ENCODE measurements around the gene DGKZ. TPM values are rescaled to one million over a fixed set of nuclear protein-coding genes. Genes with fewer than 3 reads are reported as not detected.

The DGKZ gene
- total RNA-seq, 1 donor from 2014 or later = 69.6 TPM

- Histone ChIP-seq H3K4me3 (ENCODE audit: low read depth, low read length) (no peak overlapping the region), H3K36me3 (ENCODE audit: control insufficient read depth, insufficient read depth, low read length) (no peaks in the 10 kb centered on the region), H3K27me3 (ENCODE audit: control insufficient read depth, insufficient read depth, low read length) (no peaks in the 10 kb centered on the region)
- DNase-seq (ENCODE audit: low read depth) = no peak
- no peak for TF ChIP-seq CTCF (IDR thresholded peaks at IDR 0.05; ENCODE audit: insufficient read depth, low read length, poor library complexity, severe bottlenecking)
These were observed 75.3 kb downstream of the DGKZ start for GRCh38 chr11:46422588-46422987.

GRCh38 chr11:46426233-46426991 is 79.1 kb downstream of the DGKZ start:
- no peak for DNase-seq (ENCODE audit: low read depth)
- no peak for TF ChIP-seq CTCF (IDR thresholded peaks at IDR 0.05; ENCODE audit: insufficient read depth, low read length, poor library complexity, severe bottlenecking)
- no peaks in the 10 kb centered on the region for H3K27me3 ChIP-seq (ENCODE audit: control insufficient read depth, insufficient read depth, low read length)
- no peak overlapping the region for H3K4me3 ChIP-seq (ENCODE audit: low read depth, low read length)
- no peaks in the 10 kb centered on the region for H3K36me3 ChIP-seq (ENCODE audit: control insufficient read depth, insufficient read depth, low read length)

GRCh38 chr11:46427364-46427763 is 80.1 kb downstream of the DGKZ start:
- TF ChIP-seq CTCF (IDR thresholded peaks at IDR 0.05; ENCODE audit: insufficient read depth, low read length, poor library complexity, severe bottlenecking) = no peak
- Histone ChIP-seq H3K4me3 (ENCODE audit: low read depth, low read length) (no peak overlapping the region), H3K36me3 (ENCODE audit: control insufficient read depth, insufficient read depth, low read length) (no peaks in the 10 kb centered on the region), H3K27me3 (ENCODE audit: control insufficient read depth, insufficient read depth, low read length) (no peaks in the 10 kb centered on the region)
- DNase-seq (ENCODE audit: low read depth) = no peak

- no peak for TF ChIP-seq CTCF (IDR thresholded peaks at IDR 0.05; ENCODE audit: insufficient read depth, low read length, poor library complexity, severe bottlenecking)
- peaks cover 2% of the 10 kb centered on the region for H3K36me3 ChIP-seq (ENCODE audit: control insufficient read depth, insufficient read depth, low read length)
- DNase-seq (ENCODE audit: low read depth) = no peak
- no peaks in the 10 kb centered on the region for H3K27me3 ChIP-seq (ENCODE audit: control insufficient read depth, insufficient read depth, low read length)
- H3K4me3 ChIP-seq (ENCODE audit: low read depth, low read length) = no peak overlapping the region
These were observed 82.5 kb downstream of the DGKZ start for GRCh38 chr11:46429717-46430116.

Other genes with a start within 250 kb of the DGKZ start
- gene PHF21A, start 226.0 kb upstream of the DGKZ start, total RNA-seq = 11.8 and 12.0 TPM in 2 replicates
- gene CREB3L1, start 69.8 kb upstream of the DGKZ start, total RNA-seq = 3.2 and 4.5 TPM in 2 replicates
- gene MDK, start 34.2 kb downstream of the DGKZ start, total RNA-seq = 756 and 805 TPM in 2 replicates
- gene CHRM4, start 44.3 kb downstream of the DGKZ start, total RNA-seq = 0.27 and 0.29 TPM in 2 replicates
- gene AMBRA1, start 246.6 kb downstream of the DGKZ start, total RNA-seq = 23.1 and 28.7 TPM in 2 replicates